DMS 273 treated with DMSO at 0.1 percent for 48 hours (cell line): Measurements from ENCODE around the gene ZSCAN18.

ENCODE experiments used
- DNase-seq: peaks from one replicate; lab custom pipeline; 2025; lab: John Stamatoyannopoulos, UW

The ZSCAN18 gene

DNA sequence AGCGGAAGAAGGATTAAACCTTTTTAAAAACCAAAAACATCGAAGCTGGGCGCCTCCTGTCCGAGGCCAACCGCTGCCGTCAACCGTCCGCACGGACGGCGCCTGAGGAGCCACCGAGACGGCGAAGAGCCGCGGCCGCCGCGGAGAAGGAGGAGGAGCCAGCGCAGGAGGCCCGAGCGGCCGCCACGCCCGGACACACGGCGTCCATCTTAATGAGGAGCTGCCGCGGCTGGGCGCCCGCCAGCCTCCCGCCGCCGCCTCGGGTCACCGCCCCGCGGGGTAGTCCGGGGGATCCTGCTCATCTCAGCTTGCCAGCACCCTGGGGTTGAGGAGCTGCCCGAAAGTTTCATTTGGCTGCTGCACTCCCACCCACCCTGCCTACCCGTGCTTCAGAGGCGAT lies 53.6 kb downstream of the ZSCAN18 start:
- DNase-seq, result no peak

GRCh38 chr19:58042495-58043340 lies 55.3 kb downstream of the ZSCAN18 start:
- DNase-seq, result no peak

GRCh38 chr19:58040751-58041525 lies 57.1 kb downstream of the ZSCAN18 start:
- no peak for DNase-seq

DNA sequence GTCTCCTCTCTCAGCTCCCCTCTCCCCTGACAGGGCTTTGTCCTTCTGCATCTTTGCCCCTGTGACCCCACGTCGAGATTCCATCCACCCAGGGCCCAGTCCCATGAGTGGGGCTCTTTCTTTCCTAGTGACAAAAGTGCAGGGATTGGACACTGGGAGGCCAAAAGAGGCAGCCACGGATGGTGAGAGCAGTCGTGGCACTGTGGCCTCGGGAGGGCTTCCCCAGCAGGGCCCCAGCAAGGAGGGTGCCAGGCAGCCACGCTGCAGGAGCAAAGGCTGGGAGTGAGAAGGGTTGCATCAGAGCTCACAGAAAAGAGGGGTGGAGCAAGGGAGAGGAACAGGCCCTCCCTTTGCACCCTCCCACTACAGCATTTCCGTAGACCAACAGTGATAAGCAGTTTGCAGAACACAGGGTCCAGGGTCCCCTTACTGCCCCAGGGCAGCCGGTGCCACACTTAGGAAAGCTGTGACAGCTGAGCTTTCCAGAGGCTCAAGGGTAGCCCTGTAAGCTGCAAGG lies 59.3 kb downstream of the ZSCAN18 start:
- DNase-seq, result no peak

DNA sequence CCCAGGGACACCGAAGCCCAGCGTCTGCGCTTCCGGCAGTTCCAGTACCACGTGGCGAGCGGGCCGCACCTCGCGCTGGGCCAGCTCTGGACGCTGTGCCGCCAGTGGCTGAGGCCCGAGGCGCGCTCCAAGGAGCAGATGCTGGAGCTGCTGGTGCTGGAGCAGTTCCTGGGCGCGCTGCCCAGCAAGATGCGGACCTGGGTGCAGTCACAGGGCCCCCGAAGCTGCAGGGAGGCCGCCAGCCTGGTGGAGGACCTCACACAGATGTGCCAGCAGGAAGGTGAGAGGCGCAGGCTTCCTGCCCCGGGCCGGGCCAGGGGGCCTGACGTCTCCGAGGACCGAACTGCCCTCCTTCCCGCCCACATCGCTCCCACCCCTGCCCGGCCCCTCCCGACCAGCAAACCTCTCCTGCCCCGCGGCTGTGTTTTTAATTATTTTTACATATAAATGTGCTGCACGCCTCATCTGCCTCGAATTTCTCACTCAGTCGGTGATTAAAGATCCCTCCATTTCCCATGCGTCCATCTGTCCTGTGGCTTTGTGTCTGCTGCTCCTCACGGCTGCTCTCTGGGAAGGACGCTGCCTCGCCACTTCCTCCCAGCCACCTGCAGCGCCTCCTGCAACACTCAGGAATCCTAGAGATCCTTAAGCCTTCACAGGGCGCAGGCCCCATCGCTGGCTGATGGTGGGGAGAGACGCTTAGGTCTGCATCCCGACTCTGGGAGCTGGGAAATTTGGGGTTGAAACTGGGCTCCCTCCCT lies 59.9 kb downstream of the ZSCAN18 start:
- DNase-seq, result peak; percentile 20

DNA sequence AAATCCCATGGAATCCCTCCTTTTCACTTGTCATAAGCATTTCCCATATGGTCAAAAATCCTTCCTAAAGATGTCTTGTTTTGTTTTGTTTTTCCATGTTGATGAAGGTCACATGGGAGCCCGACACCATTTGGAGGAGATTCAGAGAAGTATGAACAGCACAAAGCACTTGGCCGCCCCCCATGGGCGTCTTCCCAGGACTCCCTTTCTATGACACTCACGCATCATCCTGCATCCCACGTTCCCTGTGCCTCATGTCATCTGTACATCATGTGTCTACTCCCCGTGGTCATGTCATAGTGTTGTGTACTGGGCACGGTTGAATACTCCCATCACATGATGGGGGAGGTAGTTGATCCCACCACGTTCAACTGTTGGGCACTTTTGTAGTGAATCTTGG lies 62.2 kb downstream of the ZSCAN18 start:
- no peak for DNase-seq

GRCh38 chr19:58034477-58034793 lies 63.6 kb downstream of the ZSCAN18 start:
- no peak for DNase-seq
